Effector memory CD4-positive, alpha-beta T cell (primary cell): ENCODE data around the gene BIRC5.

Experiments
- DNase-seq, 3 donors: peaks; one replicate each; pipeline ENCODE4 v3.0.0-alpha.2; 2020
- H3K27ac ChIP-seq: 2 replicates; pipeline ENCODE4 v1.7.0; 2013; ENCODE audit warnings: mild to moderate bottlenecking, low read length, moderate library complexity; ENCODE audit not compliant: insufficient read depth, poor library complexity, severe bottlenecking
- H3K27me3 ChIP-seq: replicated peaks from 2 replicates; pipeline ENCODE4 v1.7.0; 2013; ENCODE audit warnings: mild to moderate bottlenecking, low read length; ENCODE audit not compliant: insufficient read depth, control insufficient read depth, poor library complexity, severe bottlenecking
- H3K36me3 ChIP-seq: 2 replicates; pipeline ENCODE4 v1.7.0; 2013; ENCODE audit warnings: mild to moderate bottlenecking, low read length, moderate library complexity; ENCODE audit not compliant: control insufficient read depth, insufficient read depth
- H3K4me1 ChIP-seq: 2 replicates; pipeline ENCODE4 v1.7.0; 2013; ENCODE audit warnings: low read length, mild to moderate bottlenecking; ENCODE audit not compliant: control insufficient read depth, insufficient read depth, poor library complexity, severe bottlenecking
- H3K4me3 ChIP-seq: 2 replicates; pipeline ENCODE4 v1.7.0; 2013; ENCODE audit warnings: low read length, low read depth, mild to moderate bottlenecking; ENCODE audit not compliant: insufficient read depth, poor library complexity, severe bottlenecking
- H3K9me3 ChIP-seq: 2 replicates; pipeline ENCODE4 v1.7.0; 2013; ENCODE audit warnings: mild to moderate bottlenecking, low read length, moderate library complexity; ENCODE audit not compliant: control insufficient read depth

Gene BIRC5

GRCh38 chr17:78239489-78239931 lies 25.5 kb downstream of the BIRC5 start:
- H3K36me3 ChIP-seq, result no peaks in the 10 kb centered on the region
- H3K27ac ChIP-seq, result no peak overlapping the region
- no peaks in the 10 kb centered on the region for H3K27me3 ChIP-seq
- H3K9me3 ChIP-seq, result no peaks in the 10 kb centered on the region
- no peaks in the 10 kb centered on the region for H3K4me1 ChIP-seq
- DNase-seq, result no peak
- H3K4me3 ChIP-seq, result no peak overlapping the region

DNA sequence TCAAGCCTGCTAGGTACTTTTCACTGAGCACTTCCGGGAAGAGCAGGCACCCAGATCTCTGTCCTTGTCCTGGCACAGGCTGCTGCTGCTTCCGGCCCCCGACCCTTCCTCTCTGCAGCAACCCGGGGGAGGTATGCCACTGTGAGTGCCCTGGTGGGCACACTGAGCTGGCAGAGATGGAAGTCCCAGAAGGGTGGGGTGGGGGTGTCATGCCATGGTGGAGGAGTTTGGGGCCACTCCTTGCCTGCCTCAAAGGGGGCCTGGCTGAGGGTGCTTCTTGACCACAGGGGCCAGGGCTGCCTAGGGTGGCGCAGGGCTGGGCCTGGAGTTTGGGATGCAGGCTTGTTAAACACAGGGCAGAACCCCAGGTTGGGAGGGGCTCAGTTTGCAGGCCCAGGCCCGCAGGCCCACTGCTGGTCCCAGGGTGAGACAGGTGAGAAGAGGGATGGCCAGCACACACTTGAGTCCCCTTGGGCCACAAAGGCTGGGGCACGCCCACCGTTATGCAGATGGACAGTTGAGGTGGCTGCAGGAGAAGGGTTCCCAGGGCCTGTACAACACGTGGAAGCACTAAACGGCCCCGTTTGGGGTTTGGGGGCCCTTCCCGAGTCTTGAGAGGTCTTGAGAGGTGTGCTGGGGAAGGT lies 26.1 kb downstream of the BIRC5 start:
- Histone ChIP-seq H3K27me3 (no peaks in the 10 kb centered on the region), H3K9me3 (no peaks in the 10 kb centered on the region), H3K4me1 (no peaks in the 10 kb centered on the region), H3K27ac (no peak overlapping the region), H3K36me3 (no peaks in the 10 kb centered on the region), H3K4me3 (no peak overlapping the region)
- DNase-seq, result no peak

DNA sequence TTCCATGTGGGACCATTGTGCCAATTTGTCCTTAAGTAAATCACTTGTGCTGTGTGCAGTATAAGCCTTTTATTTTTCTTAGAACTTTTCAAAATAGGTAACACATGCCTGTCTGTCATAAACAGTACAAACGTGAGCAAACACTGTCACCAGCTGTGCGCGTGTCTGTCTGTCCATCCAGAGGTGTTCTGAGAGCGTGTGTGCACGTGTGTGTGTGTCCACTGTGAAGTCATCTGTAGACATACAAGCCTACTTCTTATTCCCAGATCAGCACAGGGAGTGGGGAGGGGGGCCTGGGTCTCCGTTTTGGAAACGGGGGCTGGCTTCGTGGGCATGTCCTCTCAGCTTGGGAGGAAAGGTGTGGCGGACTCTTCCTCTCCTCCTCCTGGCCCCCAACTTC lies 26.8 kb downstream of the BIRC5 start:
- Histone ChIP-seq H3K36me3 (no peaks in the 10 kb centered on the region), H3K27ac (no peak overlapping the region), H3K27me3 (no peaks in the 10 kb centered on the region), H3K4me3 (no peak overlapping the region), H3K4me1 (no peaks in the 10 kb centered on the region), H3K9me3 (no peaks in the 10 kb centered on the region)
- DNase-seq, result no peak

- no peak overlapping the region for H3K27ac ChIP-seq
- no peaks in the 10 kb centered on the region for H3K27me3 ChIP-seq
- no peak overlapping the region for H3K4me3 ChIP-seq
- no peaks in the 10 kb centered on the region for H3K9me3 ChIP-seq
- no peak for DNase-seq
- H3K36me3 ChIP-seq, result no peaks in the 10 kb centered on the region
- H3K4me1 ChIP-seq, result no peaks in the 10 kb centered on the region
These were observed 27.4 kb downstream of the BIRC5 start for GRCh38 chr17:78241277-78242023.

GRCh38 chr17:78242024-78242742 lies 28.1 kb downstream of the BIRC5 start:
- Histone ChIP-seq H3K27ac (no peak overlapping the region), H3K27me3 (no peaks in the 10 kb centered on the region), H3K4me1 (no peaks in the 10 kb centered on the region), H3K9me3 (no peaks in the 10 kb centered on the region), H3K4me3 (no peak overlapping the region), H3K36me3 (no peaks in the 10 kb centered on the region)
- DNase-seq, result no peak

DNA sequence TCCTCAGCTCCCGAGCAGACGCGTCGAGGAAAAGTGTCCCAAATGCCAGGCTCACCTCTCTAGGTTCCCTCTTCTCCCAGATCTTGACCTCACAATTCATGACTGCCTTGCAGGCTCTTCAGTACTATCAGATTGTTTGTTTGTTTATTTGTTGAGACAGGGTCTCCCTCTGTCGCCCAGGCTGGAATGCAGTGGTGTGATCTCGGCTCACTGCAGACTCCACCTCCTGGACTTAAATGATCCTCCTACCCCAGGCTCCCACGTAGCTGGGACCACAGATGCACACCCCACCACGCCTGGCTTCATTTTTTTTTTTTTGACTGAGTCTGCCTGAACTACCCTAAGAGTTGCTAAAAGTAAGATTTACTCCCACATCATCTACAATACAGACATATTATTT lies 33.3 kb downstream of the BIRC5 start:
- H3K27ac ChIP-seq, result no peak overlapping the region
- no peaks in the 10 kb centered on the region for H3K9me3 ChIP-seq
- no peaks in the 10 kb centered on the region for H3K27me3 ChIP-seq
- peaks cover 21% of the 10 kb centered on the region for H3K4me1 ChIP-seq
- H3K36me3 ChIP-seq, result no peaks in the 10 kb centered on the region
- no peak overlapping the region for H3K4me3 ChIP-seq
- no peak for DNase-seq

DNA sequence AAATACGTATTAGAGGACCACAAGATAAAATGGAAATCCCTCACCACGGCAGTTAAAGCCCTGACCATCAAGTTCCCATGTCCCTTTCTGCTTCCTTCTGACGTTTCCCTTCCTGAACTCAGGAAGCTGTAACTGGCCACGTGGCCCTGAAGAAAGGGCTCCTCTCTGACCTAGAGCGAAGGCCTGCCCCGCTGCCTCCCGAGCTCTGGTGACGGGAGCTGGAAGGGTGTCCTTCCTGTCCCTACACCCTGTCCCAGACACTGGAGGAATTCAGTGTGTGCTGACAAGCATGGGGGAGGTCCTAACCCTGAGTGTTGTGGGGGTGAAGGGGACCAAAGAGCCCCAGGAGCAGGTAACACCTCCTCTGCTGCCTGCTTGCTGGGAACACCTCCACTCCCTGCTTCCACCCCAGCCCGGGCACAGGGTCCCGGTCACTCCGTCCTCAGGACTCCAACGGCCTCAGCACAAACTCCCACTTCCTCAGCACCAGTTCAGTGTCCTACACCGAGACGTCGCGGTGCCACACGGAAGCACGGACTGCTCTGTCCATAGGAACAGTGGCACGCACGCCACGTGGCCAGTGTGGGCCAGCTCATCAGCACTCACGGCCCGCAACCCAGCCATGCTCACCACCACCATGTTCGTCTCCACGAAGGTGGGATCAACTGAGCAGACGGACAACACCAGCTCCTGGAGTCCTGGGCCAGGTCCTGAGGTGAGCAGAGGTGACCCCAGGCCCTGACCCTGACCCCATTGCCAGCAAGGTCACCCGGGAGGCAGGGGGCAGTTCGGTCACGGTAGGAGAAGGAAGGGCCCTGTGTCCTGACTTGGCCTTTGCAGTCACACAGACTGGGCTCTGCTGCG lies 34.2 kb downstream of the BIRC5 start:
- H3K27me3 ChIP-seq, result no peaks in the 10 kb centered on the region
- no peak for DNase-seq
- H3K4me1 ChIP-seq, result peaks cover 30% of the 10 kb centered on the region
- H3K4me3 ChIP-seq, result no peak overlapping the region
- H3K9me3 ChIP-seq, result no peaks in the 10 kb centered on the region
- H3K27ac ChIP-seq, result no peak overlapping the region
- H3K36me3 ChIP-seq, result no peaks in the 10 kb centered on the region

DNA sequence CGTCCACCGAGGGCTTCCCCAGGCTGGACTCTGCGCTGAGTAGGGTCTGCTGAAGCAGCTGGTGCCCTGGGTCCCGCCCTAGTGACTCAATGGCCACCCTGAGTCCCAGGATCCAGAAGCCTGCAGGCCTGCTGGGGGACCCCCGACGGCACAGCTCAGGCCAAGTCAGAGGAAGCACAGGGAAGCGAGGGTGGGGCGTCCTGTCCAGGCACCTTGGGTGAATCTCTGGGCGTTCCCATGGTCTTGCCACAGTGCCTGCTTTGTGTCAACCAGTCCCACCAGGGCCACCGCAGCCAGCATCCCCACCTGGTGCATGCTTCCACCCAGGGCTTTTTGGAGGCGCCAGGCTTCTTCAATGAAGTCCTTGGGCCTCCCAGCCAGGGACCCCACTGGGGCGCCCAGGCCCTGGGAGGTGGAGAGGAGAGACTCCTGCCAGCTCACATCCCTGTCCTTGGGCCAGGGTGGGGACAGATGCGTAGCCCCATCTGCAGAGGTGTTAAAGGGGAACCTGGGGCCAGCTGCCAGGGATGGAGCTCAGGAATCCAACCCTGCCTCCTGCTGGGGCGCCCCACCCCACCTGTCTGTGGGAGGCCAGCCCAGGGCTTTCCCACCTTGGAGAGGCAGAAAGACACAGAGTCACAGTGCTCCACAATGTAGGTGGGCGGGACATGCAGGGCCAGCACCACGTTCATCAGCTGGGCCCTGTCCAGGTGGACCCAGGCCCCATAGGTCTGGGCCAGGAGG lies 35.2 kb downstream of the BIRC5 start:
- Histone ChIP-seq H3K4me3 (no peak overlapping the region), H3K4me1 (peaks cover 38% of the 10 kb centered on the region), H3K9me3 (no peaks in the 10 kb centered on the region), H3K27me3 (no peaks in the 10 kb centered on the region), H3K27ac (no peak overlapping the region), H3K36me3 (no peaks in the 10 kb centered on the region)
- no peak for DNase-seq
